ENCODE data around the gene GOLGA8T. TPM values are rescaled to one million over a fixed set of nuclear protein-coding genes. Genes with fewer than 3 reads are reported as not detected.
"Not testable (repeated sequence)": the region's sequence is repeated elsewhere in the genome, so short reads cannot be mapped to it uniquely, and the experiment has no call there.

Gene GOLGA8T
- total RNA-seq (ENCODE audit: unreplicated experiment), result 0.41 TPM
- long read RNA-seq, result 0 reads

- not testable (repeated sequence) for H3K4me3 Mint-ChIP-seq (ENCODE audit: unreplicated experiment); H3K36me3 Mint-ChIP-seq (ENCODE audit: low read depth, unreplicated experiment); H3K27ac Mint-ChIP-seq (ENCODE audit: unreplicated experiment); H3K9me3 Mint-ChIP-seq (ENCODE audit: unreplicated experiment); H3K4me1 Mint-ChIP-seq (ENCODE audit: unreplicated experiment); DNase-seq (ENCODE audit: low spot score); H3K27me3 Mint-ChIP-seq (ENCODE audit: unreplicated experiment)
Measured at GRCh38 chr15:30134751-30135150, at the start of gene GOLGA8T. Gene GOLGA8T (plus strand): TSS chr15:30135051. CDS start chr15:30135149, 98 bp downstream.

GRCh38 chr15:30097827-30098226 lies 37.0 kb upstream of the GOLGA8T start:
- H3K4me1 Mint-ChIP-seq (ENCODE audit: unreplicated experiment); H3K9me3 Mint-ChIP-seq (ENCODE audit: unreplicated experiment); DNase-seq (ENCODE audit: low spot score); H3K4me3 Mint-ChIP-seq (ENCODE audit: unreplicated experiment); H3K27ac Mint-ChIP-seq (ENCODE audit: unreplicated experiment); H3K27me3 Mint-ChIP-seq (ENCODE audit: unreplicated experiment); H3K36me3 Mint-ChIP-seq (ENCODE audit: low read depth, unreplicated experiment): not testable (repeated sequence)

GRCh38 chr15:30102890-30103289 lies 32.0 kb upstream of the GOLGA8T start:
- H3K4me1 Mint-ChIP-seq (ENCODE audit: unreplicated experiment); H3K27me3 Mint-ChIP-seq (ENCODE audit: unreplicated experiment); H3K9me3 Mint-ChIP-seq (ENCODE audit: unreplicated experiment); H3K4me3 Mint-ChIP-seq (ENCODE audit: unreplicated experiment); DNase-seq (ENCODE audit: low spot score); H3K27ac Mint-ChIP-seq (ENCODE audit: unreplicated experiment); H3K36me3 Mint-ChIP-seq (ENCODE audit: low read depth, unreplicated experiment): not testable (repeated sequence)

- not testable (repeated sequence) for H3K9me3 Mint-ChIP-seq (ENCODE audit: unreplicated experiment); H3K4me3 Mint-ChIP-seq (ENCODE audit: unreplicated experiment); H3K27me3 Mint-ChIP-seq (ENCODE audit: unreplicated experiment); H3K4me1 Mint-ChIP-seq (ENCODE audit: unreplicated experiment); DNase-seq (ENCODE audit: low spot score); H3K36me3 Mint-ChIP-seq (ENCODE audit: low read depth, unreplicated experiment); H3K27ac Mint-ChIP-seq (ENCODE audit: unreplicated experiment)
Measured at GRCh38 chr15:30103941-30104507, 30.8 kb upstream of the GOLGA8T start.

GRCh38 chr15:30110591-30110990 lies 24.3 kb upstream of the GOLGA8T start:
- H3K36me3 Mint-ChIP-seq (ENCODE audit: low read depth, unreplicated experiment); DNase-seq (ENCODE audit: low spot score); H3K4me3 Mint-ChIP-seq (ENCODE audit: unreplicated experiment); H3K9me3 Mint-ChIP-seq (ENCODE audit: unreplicated experiment); H3K4me1 Mint-ChIP-seq (ENCODE audit: unreplicated experiment); H3K27ac Mint-ChIP-seq (ENCODE audit: unreplicated experiment); H3K27me3 Mint-ChIP-seq (ENCODE audit: unreplicated experiment): not testable (repeated sequence)

GRCh38 chr15:30130066-30130465 lies 4.8 kb upstream of the GOLGA8T start:
- DNase-seq (ENCODE audit: low spot score); H3K9me3 Mint-ChIP-seq (ENCODE audit: unreplicated experiment); H3K4me3 Mint-ChIP-seq (ENCODE audit: unreplicated experiment); H3K4me1 Mint-ChIP-seq (ENCODE audit: unreplicated experiment); H3K27me3 Mint-ChIP-seq (ENCODE audit: unreplicated experiment); H3K27ac Mint-ChIP-seq (ENCODE audit: unreplicated experiment); H3K36me3 Mint-ChIP-seq (ENCODE audit: low read depth, unreplicated experiment): not testable (repeated sequence)

GRCh38 chr15:30143246-30143645 lies 8.4 kb downstream of the GOLGA8T start:
- not testable (repeated sequence) for H3K27me3 Mint-ChIP-seq (ENCODE audit: unreplicated experiment)

GRCh38 chr15:30149891-30150290 lies 15.0 kb downstream of the GOLGA8T start:
- H3K4me3 Mint-ChIP-seq (ENCODE audit: unreplicated experiment); DNase-seq (ENCODE audit: low spot score); H3K27ac Mint-ChIP-seq (ENCODE audit: unreplicated experiment); H3K36me3 Mint-ChIP-seq (ENCODE audit: low read depth, unreplicated experiment); H3K4me1 Mint-ChIP-seq (ENCODE audit: unreplicated experiment); H3K27me3 Mint-ChIP-seq (ENCODE audit: unreplicated experiment); H3K9me3 Mint-ChIP-seq (ENCODE audit: unreplicated experiment): not testable (repeated sequence)

More at GRCh38 chr15:30143246-30143645, 8.4 kb downstream of the GOLGA8T start:
- not testable (repeated sequence) for H3K27ac Mint-ChIP-seq (ENCODE audit: unreplicated experiment); H3K9me3 Mint-ChIP-seq (ENCODE audit: unreplicated experiment); H3K4me3 Mint-ChIP-seq (ENCODE audit: unreplicated experiment); H3K36me3 Mint-ChIP-seq (ENCODE audit: low read depth, unreplicated experiment); DNase-seq (ENCODE audit: low spot score); H3K4me1 Mint-ChIP-seq (ENCODE audit: unreplicated experiment)

- not testable (repeated sequence) for H3K9me3 Mint-ChIP-seq (ENCODE audit: unreplicated experiment); H3K4me3 Mint-ChIP-seq (ENCODE audit: unreplicated experiment); H3K27me3 Mint-ChIP-seq (ENCODE audit: unreplicated experiment); H3K4me1 Mint-ChIP-seq (ENCODE audit: unreplicated experiment); H3K27ac Mint-ChIP-seq (ENCODE audit: unreplicated experiment); DNase-seq (ENCODE audit: low spot score); H3K36me3 Mint-ChIP-seq (ENCODE audit: low read depth, unreplicated experiment)
Measured at GRCh38 chr15:30162479-30163357, 27.9 kb downstream of the GOLGA8T start.

GRCh38 chr15:30163759-30164158 lies 28.9 kb downstream of the GOLGA8T start:
- not testable (repeated sequence) for H3K27ac Mint-ChIP-seq (ENCODE audit: unreplicated experiment)

GRCh38 chr15:30164257-30164656 lies 29.4 kb downstream of the GOLGA8T start:
- not testable (repeated sequence) for H3K4me1 Mint-ChIP-seq (ENCODE audit: unreplicated experiment); H3K27ac Mint-ChIP-seq (ENCODE audit: unreplicated experiment); H3K9me3 Mint-ChIP-seq (ENCODE audit: unreplicated experiment); DNase-seq (ENCODE audit: low spot score); H3K36me3 Mint-ChIP-seq (ENCODE audit: low read depth, unreplicated experiment); H3K4me3 Mint-ChIP-seq (ENCODE audit: unreplicated experiment); H3K27me3 Mint-ChIP-seq (ENCODE audit: unreplicated experiment)

More at GRCh38 chr15:30163759-30164158, 28.9 kb downstream of the GOLGA8T start:
- not testable (repeated sequence) for DNase-seq (ENCODE audit: low spot score); H3K27me3 Mint-ChIP-seq (ENCODE audit: unreplicated experiment); H3K9me3 Mint-ChIP-seq (ENCODE audit: unreplicated experiment); H3K4me3 Mint-ChIP-seq (ENCODE audit: unreplicated experiment); H3K4me1 Mint-ChIP-seq (ENCODE audit: unreplicated experiment); H3K36me3 Mint-ChIP-seq (ENCODE audit: low read depth, unreplicated experiment)

- not testable (repeated sequence) for H3K27me3 Mint-ChIP-seq (ENCODE audit: unreplicated experiment); H3K4me3 Mint-ChIP-seq (ENCODE audit: unreplicated experiment); H3K27ac Mint-ChIP-seq (ENCODE audit: unreplicated experiment); DNase-seq (ENCODE audit: low spot score); H3K36me3 Mint-ChIP-seq (ENCODE audit: low read depth, unreplicated experiment); H3K4me1 Mint-ChIP-seq (ENCODE audit: unreplicated experiment); H3K9me3 Mint-ChIP-seq (ENCODE audit: unreplicated experiment)
Measured at GRCh38 chr15:30167403-30167802, 32.6 kb downstream of the GOLGA8T start.
